Transverse colon (tissue), 3 donors: ENCODE results near the gene ZIC4.

Experiments used
- EP300 ChIP-seq: sonication (generic); formaldehyde crosslinking; IDR thresholded peaks from one replicate; pipeline ENCODE4 v1.6.1; 2017; ENCODE audit warnings: antibody characterized with exemption, low read depth
- POLR2A ChIP-seq: fragments of 450-650 bp; IDR thresholded peaks from one replicate; pipeline ENCODE4 v1.6.1; 2016; ENCODE audit warnings: antibody characterized with exemption, mild to moderate bottlenecking, moderate library complexity
- TF ChIP-seq, protein P1 (sequence below), 5 experiments: fragments of 200-600 bp in 3 of 5; fragments of 450-650 bp in 2 of 5; sonication (generic) in 3 of 5; IDR thresholded peaks; 1 replicate in 2 of 5; 2 replicates in 3 of 5; pipeline ENCODE4 v1.5.1; 2016 to 2017; ENCODE audit warnings: antibody characterized with exemption in 5 of 5, inconsistent platforms in 3 of 5, mild to moderate bottlenecking in 2 of 5, moderate library complexity in 1 of 5

DNA sequence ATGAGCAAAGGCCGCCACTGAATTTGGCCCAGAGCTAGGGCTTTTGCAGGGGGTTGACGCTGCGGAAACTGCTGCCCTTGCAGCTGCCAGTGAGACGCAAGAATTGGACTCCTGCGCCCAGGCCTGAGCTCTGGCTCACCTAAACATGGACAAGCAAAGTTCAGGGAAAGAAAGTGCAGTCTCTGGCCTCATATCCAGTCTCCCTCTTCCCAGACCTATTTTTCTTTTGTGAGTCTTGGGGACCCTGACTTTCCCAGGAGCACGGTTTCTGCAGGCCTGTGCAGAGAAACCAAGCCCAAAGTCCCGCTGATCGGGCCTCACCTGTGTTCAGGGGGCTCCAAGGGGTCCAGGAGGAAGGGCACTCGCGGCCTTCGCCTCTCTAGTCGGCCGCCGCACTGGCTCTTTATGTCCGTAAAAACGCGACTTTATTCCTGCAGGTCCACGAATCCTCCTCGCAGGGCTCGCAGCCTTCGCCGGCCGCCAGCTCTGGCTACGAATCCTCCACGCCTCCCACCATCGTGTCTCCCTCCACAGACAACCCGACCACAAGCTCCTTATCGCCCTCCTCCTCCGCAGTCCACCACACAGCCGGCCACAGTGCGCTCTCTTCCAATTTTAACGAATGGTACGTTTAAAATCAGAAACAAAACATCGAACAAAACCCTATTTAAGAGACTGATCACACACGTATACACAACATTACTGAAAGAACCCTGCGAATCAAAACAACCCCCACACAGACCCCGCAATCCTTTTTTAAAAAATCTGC lies 6.8 kb upstream of the ZIC4 start:
- TF ChIP-seq, protein P1, sequence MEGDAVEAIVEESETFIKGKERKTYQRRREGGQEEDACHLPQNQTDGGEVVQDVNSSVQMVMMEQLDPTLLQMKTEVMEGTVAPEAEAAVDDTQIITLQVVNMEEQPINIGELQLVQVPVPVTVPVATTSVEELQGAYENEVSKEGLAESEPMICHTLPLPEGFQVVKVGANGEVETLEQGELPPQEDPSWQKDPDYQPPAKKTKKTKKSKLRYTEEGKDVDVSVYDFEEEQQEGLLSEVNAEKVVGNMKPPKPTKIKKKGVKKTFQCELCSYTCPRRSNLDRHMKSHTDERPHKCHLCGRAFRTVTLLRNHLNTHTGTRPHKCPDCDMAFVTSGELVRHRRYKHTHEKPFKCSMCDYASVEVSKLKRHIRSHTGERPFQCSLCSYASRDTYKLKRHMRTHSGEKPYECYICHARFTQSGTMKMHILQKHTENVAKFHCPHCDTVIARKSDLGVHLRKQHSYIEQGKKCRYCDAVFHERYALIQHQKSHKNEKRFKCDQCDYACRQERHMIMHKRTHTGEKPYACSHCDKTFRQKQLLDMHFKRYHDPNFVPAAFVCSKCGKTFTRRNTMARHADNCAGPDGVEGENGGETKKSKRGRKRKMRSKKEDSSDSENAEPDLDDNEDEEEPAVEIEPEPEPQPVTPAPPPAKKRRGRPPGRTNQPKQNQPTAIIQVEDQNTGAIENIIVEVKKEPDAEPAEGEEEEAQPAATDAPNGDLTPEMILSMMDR (IDR thresholded peaks at IDR 0.05) = no peak
- no peak for TF ChIP-seq EP300
- TF ChIP-seq POLR2A = no peak
